ENCODE results near the gene CMTM1. TPM values are rescaled to one million over a fixed set of nuclear protein-coding genes. Genes with fewer than 3 reads are reported as not detected.

Gene CMTM1
- total RNA-seq, 1 donor from 2014 or later: 8.8 TPM

GRCh38 chr16:66529475-66529874, 36.8 kb upstream of the CMTM1 start:
- Mint-ChIP-seq H3K4me3 (ENCODE audit: low read depth) (no peak overlapping the region), H3K9me3 (ENCODE audit: low read depth) (no peaks in the 10 kb centered on the region), H3K27me3 (no peaks in the 10 kb centered on the region), H3K27ac (no peak overlapping the region), H3K36me3 (ENCODE audit: insufficient read depth) (peaks cover 16% of the 10 kb centered on the region), H3K4me1 (ENCODE audit: low read depth) (peaks cover 6% of the 10 kb centered on the region)
- no peak for TF ChIP-seq CTCF (IDR thresholded peaks at IDR 0.05; ENCODE audit: unreplicated experiment)
- DNase-seq (ENCODE audit: low spot score, unreplicated experiment): no peak

GRCh38 chr16:66534376-66534799, 31.9 kb upstream of the CMTM1 start:
- TF ChIP-seq CTCF (IDR thresholded peaks at IDR 0.05; ENCODE audit: unreplicated experiment): no peak
- Mint-ChIP-seq H3K4me1 (ENCODE audit: low read depth) (peaks cover 5% of the 10 kb centered on the region), H3K9me3 (ENCODE audit: low read depth) (no peaks in the 10 kb centered on the region), H3K36me3 (ENCODE audit: insufficient read depth) (peaks cover 21% of the 10 kb centered on the region), H3K4me3 (ENCODE audit: low read depth) (no peak overlapping the region), H3K27ac (no peak overlapping the region), H3K27me3 (peaks cover 3% of the 10 kb centered on the region)
- no peak for DNase-seq (ENCODE audit: low spot score, unreplicated experiment)

- H3K4me3 Mint-ChIP-seq (ENCODE audit: low read depth): no peak overlapping the region
- H3K27me3 Mint-ChIP-seq: peaks cover 3% of the 10 kb centered on the region
- no peak for TF ChIP-seq CTCF (IDR thresholded peaks at IDR 0.05; ENCODE audit: unreplicated experiment)
- no peaks in the 10 kb centered on the region for H3K9me3 Mint-ChIP-seq (ENCODE audit: low read depth)
- H3K36me3 Mint-ChIP-seq (ENCODE audit: insufficient read depth): peaks cover 17% of the 10 kb centered on the region
- peaks cover 5% of the 10 kb centered on the region for H3K4me1 Mint-ChIP-seq (ENCODE audit: low read depth)
- no peak for DNase-seq (ENCODE audit: low spot score, unreplicated experiment)
- H3K27ac Mint-ChIP-seq: no peak overlapping the region
Measured at GRCh38 chr16:66536525-66536924, 29.7 kb upstream of the CMTM1 start.

- Mint-ChIP-seq H3K4me1 (ENCODE audit: low read depth) (peaks cover 8% of the 10 kb centered on the region), H3K36me3 (ENCODE audit: insufficient read depth) (peaks cover 22% of the 10 kb centered on the region), H3K4me3 (ENCODE audit: low read depth) (no peak overlapping the region), H3K27ac (no peak overlapping the region), H3K9me3 (ENCODE audit: low read depth) (no peaks in the 10 kb centered on the region), H3K27me3 (peaks cover 3% of the 10 kb centered on the region)
- no peak for DNase-seq (ENCODE audit: low spot score, unreplicated experiment)
- no peak for TF ChIP-seq CTCF (IDR thresholded peaks at IDR 0.05; ENCODE audit: unreplicated experiment)
Measured at GRCh38 chr16:66537236-66537635, 29.0 kb upstream of the CMTM1 start.

GRCh38 chr16:66538910-66539309, 27.3 kb upstream of the CMTM1 start:
- Mint-ChIP-seq H3K27me3 (peaks cover 3% of the 10 kb centered on the region), H3K4me1 (ENCODE audit: low read depth) (peaks cover 10% of the 10 kb centered on the region), H3K36me3 (ENCODE audit: insufficient read depth) (peaks cover 20% of the 10 kb centered on the region), H3K27ac (no peak overlapping the region), H3K9me3 (ENCODE audit: low read depth) (no peaks in the 10 kb centered on the region), H3K4me3 (ENCODE audit: low read depth) (no peak overlapping the region)
- TF ChIP-seq CTCF (IDR thresholded peaks at IDR 0.05; ENCODE audit: unreplicated experiment): no peak
- DNase-seq (ENCODE audit: low spot score, unreplicated experiment): no peak
